ENCODE results near the gene BMP8A. TPM values are rescaled to one million over a fixed set of nuclear protein-coding genes. Genes with fewer than 3 reads are reported as not detected.
"Not testable (repeated sequence)": the region's sequence is repeated elsewhere in the genome, so short reads cannot be mapped to it uniquely, and the experiment has no call there.

Gene BMP8A
- total and polyA plus RNA-seq, 10 donors = 0.06 to 2.8 (median 1.4) TPM; not detected in 1

DNA sequence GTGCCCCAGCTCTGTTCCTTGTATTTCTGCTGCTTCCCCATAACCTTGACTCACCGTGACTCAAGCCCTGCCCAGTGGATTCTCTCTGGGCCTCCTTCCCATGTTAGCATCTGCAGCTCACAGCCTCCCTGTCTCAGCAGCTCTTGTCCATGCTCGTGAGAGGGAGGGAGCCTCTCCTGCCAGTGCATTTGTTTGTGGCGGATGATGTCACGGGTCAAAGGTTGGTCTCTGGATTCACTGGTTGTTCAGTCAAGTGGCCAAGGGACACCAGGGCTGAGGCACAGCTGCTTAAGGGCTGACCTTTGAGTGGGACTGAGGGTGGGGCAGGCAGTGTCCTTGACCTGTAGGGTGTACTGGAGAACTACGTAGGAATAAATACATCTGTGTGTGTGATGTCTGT is 27.9 kb downstream of the BMP8A start:
- H3K9me3 ChIP-seq; H3K27ac ChIP-seq; H3K4me3 ChIP-seq; intact Hi-C loops (cut with DNase I; ENCODE audit: low total_unique reads): not testable (repeated sequence)
- peaks cover 0 to 12% (median 5%) of the 10 kb centered on the region in 6 donors for H3K4me1 ChIP-seq
- 50 to 70% (median 67%) methylated on average over 2 to 3 of the region's 5 CpGs for WGBS, 5 donors
- H3K27me3 ChIP-seq (replicated peaks in 1 of 7) = peaks cover 0 to 10% (median 0%) of the 10 kb centered on the region in 7 donors
- peak; percentile 5 for DNase-seq
- H3K36me3 ChIP-seq = peaks cover 0 to 11% (median 0%) of the 10 kb centered on the region in 6 donors

DNA sequence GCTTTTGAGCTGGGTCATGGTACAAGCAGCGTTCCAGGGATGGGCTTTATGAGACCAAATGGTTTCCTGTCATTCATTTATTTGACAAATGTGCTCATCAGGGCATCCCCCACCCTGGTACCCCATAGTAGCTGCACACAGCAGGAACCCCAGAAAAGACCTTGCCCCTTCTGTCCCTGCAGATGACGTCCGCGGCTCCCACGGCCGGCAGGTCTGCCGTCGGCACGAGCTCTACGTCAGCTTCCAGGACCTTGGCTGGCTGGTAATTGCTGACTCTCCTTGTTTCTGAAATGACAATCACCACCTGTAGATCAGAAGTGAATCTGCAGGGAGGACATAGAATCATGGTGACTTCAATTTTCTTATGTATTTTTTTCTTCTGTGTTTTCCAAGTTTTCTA is 30.8 kb downstream of the BMP8A start:
- H3K4me3 ChIP-seq; H3K27ac ChIP-seq; intact Hi-C loops (cut with DNase I; ENCODE audit: low total_unique reads); H3K9me3 ChIP-seq; H3K27me3 ChIP-seq (replicated peaks in 1 of 7): not testable (repeated sequence)
- 74 to 87% (median 85%) methylated on average over 8 to 10 of the region's 10 CpGs for WGBS, 5 donors
- Histone ChIP-seq H3K4me1 (peaks cover 0 to 28% (median 20%) of the 10 kb centered on the region in 6 donors), H3K36me3 (peaks cover 0 to 37% (median 6%) of the 10 kb centered on the region in 6 donors)
- DNase-seq = peak; percentile 21

GRCh38 chr1:39522661-39523567 is 31.5 kb downstream of the BMP8A start:
- Histone ChIP-seq H3K27ac (no peak overlapping the region), H3K4me3 (no peak overlapping the region), H3K27me3 (replicated peaks in 1 of 7) (no peaks in the 10 kb centered on the region), H3K36me3 (peaks cover 0 to 44% (median 13%) of the 10 kb centered on the region in 6 donors), H3K9me3 (no peaks in the 10 kb centered on the region), H3K4me1 (peaks cover 0 to 28% (median 20%) of the 10 kb centered on the region in 6 donors)
- DNase-seq = peak; percentile 64
- intact Hi-C loops (cut with DNase I; ENCODE audit: low total_unique reads) = no loop called here
- WGBS, 5 donors = 87 to 91% (median 89%) methylated on average over 19 to 29 of the region's 29 CpGs
- no peak for TF ChIP-seq CTCF (IDR thresholded peaks at IDR 0.05 in 8 of 11, conservative IDR thresholded peaks at IDR 0.05 in 3 of 11)
- no peak for TF ChIP-seq POLR2A (IDR thresholded peaks at IDR 0.05)
- no peak for TF ChIP-seq POLR2AphosphoS5 (IDR thresholded peaks at IDR 0.05)

DNA sequence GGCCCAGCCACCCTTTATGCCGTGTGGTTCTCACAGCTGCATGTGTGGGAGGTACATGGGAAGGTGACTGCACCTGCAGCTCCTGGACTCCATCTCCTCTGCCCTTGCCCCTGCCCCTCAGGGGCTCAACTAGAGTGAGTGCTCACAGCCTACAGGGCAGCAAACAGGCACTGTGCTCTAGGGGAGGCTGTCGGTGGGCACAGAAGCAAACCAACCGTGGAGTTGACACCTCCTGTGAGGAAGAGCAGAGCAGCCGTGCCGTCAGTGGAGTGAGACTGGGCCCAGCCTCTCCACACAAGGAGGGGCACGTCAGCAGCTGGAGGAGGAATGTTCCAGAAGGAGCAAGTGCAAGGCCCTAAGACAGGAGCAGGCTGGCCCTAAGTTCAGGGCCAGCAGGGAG is 32.7 kb downstream of the BMP8A start:
- peak overlapping the region in 2 of 8 donors; percentile 3 to 78 for H3K27ac ChIP-seq

More for the DNA sequence above, 32.7 kb downstream of the BMP8A start:
- peak; percentile 69 for DNase-seq
- H3K4me1 ChIP-seq = peaks cover 0 to 28% (median 20%) of the 10 kb centered on the region in 6 donors
- WGBS, 5 donors = 46 to 74% (median 65%) methylated on average over 5 to 6 of the region's 6 CpGs
- TF ChIP-seq CTCF (IDR thresholded peaks at IDR 0.05 in 8 of 11, conservative IDR thresholded peaks at IDR 0.05 in 3 of 11) (no peak), POLR2AphosphoS5 (IDR thresholded peaks at IDR 0.05) (no peak)
- intact Hi-C loops (cut with DNase I; ENCODE audit: low total_unique reads) = no loop called here
- H3K9me3 ChIP-seq = no peaks in the 10 kb centered on the region
- no peaks in the 10 kb centered on the region for H3K27me3 ChIP-seq (replicated peaks in 1 of 7)
- H3K36me3 ChIP-seq = peaks cover 0 to 57% (median 19%) of the 10 kb centered on the region in 6 donors
- no peak overlapping the region for H3K4me3 ChIP-seq
